ENCODE data around the gene PLEKHA7.

Gene PLEKHA7

DNA sequence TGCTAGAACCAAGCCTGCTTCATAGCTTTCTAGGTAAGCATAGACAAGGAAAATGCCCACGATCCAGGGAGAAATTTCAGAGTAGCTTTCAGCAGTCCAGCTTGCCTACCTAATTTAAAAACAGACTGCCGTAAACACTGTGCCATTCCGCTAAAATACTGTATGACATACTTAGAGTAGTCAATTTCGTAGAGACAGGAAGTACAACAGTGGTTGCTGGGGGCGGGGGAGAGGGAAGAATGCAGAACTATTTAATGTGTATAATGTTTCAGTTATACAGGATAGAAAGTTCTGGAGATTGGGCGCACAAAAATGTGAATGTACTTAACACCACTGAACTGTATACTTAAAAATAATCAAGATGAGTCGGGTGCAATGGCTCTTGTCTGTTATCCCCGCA, 219.1 kb downstream of the PLEKHA7 start:
- DNase-seq (ENCODE audit: insufficient read length, low spot score) (no peak), FAIRE-seq (no peak)
- TF ChIP-seq, protein P1, sequence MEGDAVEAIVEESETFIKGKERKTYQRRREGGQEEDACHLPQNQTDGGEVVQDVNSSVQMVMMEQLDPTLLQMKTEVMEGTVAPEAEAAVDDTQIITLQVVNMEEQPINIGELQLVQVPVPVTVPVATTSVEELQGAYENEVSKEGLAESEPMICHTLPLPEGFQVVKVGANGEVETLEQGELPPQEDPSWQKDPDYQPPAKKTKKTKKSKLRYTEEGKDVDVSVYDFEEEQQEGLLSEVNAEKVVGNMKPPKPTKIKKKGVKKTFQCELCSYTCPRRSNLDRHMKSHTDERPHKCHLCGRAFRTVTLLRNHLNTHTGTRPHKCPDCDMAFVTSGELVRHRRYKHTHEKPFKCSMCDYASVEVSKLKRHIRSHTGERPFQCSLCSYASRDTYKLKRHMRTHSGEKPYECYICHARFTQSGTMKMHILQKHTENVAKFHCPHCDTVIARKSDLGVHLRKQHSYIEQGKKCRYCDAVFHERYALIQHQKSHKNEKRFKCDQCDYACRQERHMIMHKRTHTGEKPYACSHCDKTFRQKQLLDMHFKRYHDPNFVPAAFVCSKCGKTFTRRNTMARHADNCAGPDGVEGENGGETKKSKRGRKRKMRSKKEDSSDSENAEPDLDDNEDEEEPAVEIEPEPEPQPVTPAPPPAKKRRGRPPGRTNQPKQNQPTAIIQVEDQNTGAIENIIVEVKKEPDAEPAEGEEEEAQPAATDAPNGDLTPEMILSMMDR (IDR thresholded peaks at IDR 0.05; ENCODE audit: insufficient read depth, missing control alignments) = no peak

DNA sequence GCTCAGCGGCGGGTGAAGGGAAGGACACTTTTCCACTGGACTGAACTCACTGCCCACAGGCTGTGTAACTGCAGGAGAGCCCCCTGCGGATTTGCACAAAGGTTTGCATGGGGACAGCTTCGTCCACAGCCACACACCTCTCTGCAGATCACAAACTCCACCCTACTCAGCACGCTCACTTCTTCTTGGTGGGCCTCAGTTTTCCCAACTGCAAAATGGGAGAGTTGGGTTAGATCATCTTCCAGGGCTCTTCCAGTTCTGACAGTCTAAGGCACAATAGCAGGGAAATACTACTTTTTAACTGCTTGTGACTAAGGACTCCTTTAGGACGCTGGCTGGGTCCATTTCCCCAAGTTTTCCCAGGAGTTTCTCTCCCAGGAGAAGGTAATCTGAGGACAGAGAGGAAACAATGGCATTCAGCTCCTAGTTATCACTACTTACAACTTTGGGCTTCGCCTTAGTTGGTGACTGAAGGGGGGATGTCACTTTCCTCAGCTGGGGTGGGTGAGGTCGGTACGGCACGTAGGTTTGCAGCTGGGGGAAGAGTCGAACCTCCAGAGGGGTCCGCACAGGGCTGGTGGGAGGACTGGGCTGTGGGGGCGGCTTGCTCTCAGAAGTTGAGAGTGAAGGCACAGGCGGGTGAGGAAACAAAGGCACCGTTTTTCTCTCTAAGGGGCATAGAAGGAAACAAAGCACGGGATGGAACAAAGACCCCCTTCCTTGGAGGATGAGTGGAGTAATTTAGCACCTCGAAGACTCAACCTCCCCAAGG, 220.0 kb downstream of the PLEKHA7 start:
- TF ChIP-seq, protein P1 (IDR thresholded peaks at IDR 0.05; ENCODE audit: insufficient read depth, missing control alignments) = no peak
- no peak for DNase-seq (ENCODE audit: insufficient read length, low spot score)
- FAIRE-seq = no peak

DNA sequence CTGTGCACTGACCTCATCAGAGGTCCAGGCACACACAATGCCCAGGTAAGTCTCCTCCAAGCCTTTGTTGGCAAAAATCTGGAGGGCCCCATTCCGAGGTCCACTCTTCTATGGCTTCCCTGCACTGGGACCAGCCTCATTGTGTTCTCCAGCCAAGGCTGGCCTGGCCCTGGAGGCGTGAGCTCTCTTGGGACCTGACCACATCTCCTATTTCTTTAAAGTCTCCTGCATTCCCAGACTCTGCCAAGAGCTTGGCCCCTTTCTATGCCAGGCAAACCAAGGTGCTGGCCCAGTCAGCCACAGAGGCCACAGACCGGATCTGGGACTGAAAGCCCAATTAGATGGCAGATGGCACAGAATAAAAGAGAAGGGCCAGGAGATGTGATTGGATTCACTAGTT, 220.7 kb downstream of the PLEKHA7 start:
- DNase-seq (ENCODE audit: insufficient read length, low spot score) (no peak), FAIRE-seq (no peak)
- TF ChIP-seq, protein P1 (IDR thresholded peaks at IDR 0.05; ENCODE audit: insufficient read depth, missing control alignments) = no peak

DNA sequence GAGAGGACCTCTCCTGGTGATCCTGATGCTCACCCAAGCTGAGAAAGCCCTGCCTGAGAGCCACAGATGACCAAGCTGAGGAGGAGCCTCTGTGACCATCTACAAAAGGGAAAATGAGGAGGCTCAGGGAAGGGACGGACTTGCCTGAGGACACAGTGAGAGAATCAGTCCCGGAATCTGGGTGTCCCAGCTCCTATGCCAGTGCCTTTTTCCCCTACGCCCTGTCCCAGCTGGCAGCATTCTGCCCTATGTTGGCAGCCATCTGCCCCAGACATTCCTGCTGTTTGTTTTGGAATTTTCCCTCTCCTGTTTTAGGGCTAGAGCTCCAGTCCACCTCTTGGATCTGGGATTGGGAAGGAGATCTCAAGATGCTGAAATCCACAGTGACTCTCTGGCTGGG, 221.2 kb downstream of the PLEKHA7 start:
- FAIRE-seq (no peak), DNase-seq (ENCODE audit: insufficient read length, low spot score) (no peak)
- TF ChIP-seq, protein P1 (IDR thresholded peaks at IDR 0.05; ENCODE audit: insufficient read depth, missing control alignments) = no peak

DNA sequence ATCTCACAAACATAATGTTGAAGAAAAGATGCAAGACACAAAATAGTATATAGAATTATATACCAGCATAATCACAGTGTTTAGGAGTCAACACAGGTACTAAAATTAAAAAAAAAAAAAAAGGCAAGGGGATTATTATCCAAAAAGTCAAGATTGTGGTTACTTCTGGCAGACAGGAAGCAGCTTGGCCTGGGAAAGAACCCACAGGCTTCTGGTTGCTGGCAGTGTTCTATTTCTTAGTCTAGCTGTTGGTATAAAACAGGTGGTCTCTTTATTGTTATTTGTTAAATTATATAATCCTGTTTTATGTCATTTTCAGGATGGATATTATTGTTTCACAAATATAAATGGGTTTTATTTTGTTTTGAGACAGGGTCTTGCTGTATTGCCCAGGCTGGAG, 221.8 kb downstream of the PLEKHA7 start:
- DNase-seq (ENCODE audit: insufficient read length, low spot score) = no peak
- TF ChIP-seq, protein P1 (IDR thresholded peaks at IDR 0.05; ENCODE audit: insufficient read depth, missing control alignments) = no peak
- no peak for FAIRE-seq

DNA sequence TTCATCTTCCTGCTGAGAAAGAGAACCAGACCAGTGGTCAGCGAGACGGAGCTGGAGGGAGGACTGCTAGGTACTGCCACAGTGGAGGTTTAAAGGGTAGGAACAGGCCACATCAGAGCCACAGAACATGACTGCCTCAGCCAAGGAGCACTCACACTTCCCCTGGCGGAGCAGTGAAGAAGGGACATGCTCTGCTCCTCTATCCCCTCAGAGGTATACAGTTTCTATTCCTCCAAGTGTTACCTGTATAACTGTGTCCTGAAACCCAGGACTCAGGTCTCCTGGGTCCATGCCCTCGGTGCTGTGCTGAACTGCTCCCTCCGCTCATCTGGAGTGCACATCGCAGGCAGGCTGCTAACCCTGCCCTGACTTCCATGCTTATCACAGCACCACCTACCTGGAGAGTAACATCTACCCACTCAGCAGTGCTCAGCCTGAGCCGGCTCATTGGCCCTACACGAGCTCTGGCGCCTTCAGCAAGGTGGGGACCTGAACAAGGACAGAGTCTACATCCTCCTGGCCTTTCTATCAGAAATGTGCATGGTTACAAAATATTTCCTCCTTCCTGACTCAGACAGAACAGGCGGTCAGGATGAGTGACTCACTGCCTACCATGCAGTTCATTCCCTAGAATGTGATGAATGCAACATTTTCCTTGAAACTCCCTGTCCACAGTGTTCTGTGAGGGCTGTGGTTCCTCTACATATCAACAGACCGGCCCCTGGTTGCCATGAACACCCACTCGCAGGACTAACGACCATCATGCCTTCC, 222.8 kb downstream of the PLEKHA7 start:
- FAIRE-seq (no peak), DNase-seq (ENCODE audit: insufficient read length, low spot score) (no peak)
- TF ChIP-seq, protein P1 (IDR thresholded peaks at IDR 0.05; ENCODE audit: insufficient read depth, missing control alignments) = no peak
